SK-N-MC (cell line): ENCODE measurements around the gene FHL5.

Experiments
- EZH2 ChIP-seq: fragments of 200-600 bp; sonication (generic); IDR thresholded peaks from one replicate; pipeline ENCODE4 v1.6.1; 2017; ENCODE audit warnings: antibody characterized with exemption
- POLR2AphosphoS5 ChIP-seq: IDR thresholded peaks from 2 replicates; pipeline ENCODE4 v1.6.1; 2012; ENCODE audit warnings: mild to moderate bottlenecking, low read depth, low read length, borderline replicate concordance

DNA sequence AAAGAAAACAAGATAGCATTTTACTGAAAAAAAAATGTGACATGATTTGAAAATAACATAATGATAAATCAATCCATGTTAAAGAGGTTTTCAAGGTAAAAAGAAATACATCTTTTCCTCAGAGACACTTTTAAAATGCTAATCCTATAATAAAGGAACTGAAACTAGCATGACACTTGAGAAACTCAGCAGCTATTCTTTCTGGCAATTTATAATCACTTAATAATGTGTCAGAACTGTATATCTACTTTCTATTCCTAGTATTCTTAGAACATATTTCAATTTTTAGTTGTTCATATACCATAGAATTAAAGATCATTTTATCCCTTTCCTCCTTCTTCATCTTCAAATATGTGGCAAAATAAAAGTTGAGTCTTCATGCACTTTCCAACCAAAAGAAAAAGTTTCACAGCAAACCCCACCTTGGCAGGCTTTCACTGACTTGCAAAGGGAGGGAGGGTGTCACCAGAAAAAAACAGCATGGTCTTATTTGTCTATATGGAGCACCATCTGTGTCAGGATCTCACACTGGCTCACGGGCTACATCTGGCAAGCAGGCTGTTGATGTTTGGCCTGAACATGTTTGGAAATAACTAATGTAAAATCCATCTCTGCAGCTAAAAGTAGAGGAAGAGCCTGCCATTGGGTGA lies 48.5 kb downstream of the FHL5 start:
- TF ChIP-seq POLR2AphosphoS5, result no peak
- TF ChIP-seq EZH2, result no peak
